Hepatocyte (in vitro differentiated cells): ENCODE measurements around the gene OR2S2.

Source experiments
- EZH2phosphoT487 ChIP-seq: fragments of 200-600 bp; sonication (generic); IDR thresholded peaks from one replicate; pipeline ENCODE4 v1.6.1; 2018; ENCODE audit warnings: antibody characterized with exemption, mild to moderate bottlenecking, low read depth, moderate library complexity; ENCODE audit not compliant: unreplicated experiment, severe bottlenecking
- TF ChIP-seq, protein P1 (sequence below): fragments of 200-600 bp; sonication (generic); IDR thresholded peaks from 2 replicates; pipeline ENCODE4 v1.5.1; 2016; ENCODE audit warnings: antibody characterized with exemption, mild to moderate bottlenecking; ENCODE audit not compliant: poor library complexity

DNA sequence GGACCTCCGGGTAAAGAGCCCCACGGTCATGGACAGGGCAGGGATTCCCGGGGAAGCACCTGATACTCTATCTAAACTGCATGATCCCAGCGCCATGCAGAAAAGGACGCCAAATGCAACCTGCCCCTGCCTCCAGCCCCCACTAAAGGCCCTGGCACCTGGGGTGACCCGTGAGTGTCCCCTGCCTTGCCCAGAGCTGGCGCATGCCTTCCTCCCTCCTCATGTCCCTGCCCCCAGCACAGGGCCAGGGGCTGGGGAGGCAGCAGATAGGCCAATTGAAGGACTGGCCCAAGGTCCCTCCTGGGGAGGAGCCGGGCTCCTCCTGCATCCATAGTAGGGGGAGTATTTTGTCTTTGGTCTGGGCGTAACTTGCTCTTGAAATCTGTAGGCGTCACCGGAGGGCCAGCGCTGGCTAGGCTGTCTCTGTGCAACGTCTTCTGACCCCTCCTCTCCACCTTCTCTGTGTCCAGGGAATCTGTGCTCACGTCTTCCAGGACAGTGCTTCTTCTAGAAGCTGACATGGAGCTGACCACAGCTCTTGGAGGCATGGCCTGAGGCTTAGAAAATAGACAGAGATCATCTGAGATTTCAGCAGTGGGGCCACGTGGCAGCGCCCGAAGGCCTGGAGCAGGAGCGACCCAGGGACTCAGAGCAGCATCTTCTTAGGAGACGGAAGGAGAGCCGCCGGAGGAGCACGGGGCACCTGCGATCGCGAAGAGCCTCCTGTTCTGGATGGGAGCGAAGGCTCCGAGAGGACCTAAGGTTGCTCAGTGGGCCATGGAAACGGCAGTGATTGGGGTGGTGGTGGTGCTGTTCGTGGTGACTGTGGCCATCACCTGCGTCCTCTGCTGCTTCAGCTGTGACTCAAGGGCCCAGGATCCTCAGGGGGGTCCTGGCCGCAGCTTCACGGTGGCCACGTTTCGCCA is 48.0 kb downstream of the OR2S2 start:
- TF ChIP-seq, protein P1, sequence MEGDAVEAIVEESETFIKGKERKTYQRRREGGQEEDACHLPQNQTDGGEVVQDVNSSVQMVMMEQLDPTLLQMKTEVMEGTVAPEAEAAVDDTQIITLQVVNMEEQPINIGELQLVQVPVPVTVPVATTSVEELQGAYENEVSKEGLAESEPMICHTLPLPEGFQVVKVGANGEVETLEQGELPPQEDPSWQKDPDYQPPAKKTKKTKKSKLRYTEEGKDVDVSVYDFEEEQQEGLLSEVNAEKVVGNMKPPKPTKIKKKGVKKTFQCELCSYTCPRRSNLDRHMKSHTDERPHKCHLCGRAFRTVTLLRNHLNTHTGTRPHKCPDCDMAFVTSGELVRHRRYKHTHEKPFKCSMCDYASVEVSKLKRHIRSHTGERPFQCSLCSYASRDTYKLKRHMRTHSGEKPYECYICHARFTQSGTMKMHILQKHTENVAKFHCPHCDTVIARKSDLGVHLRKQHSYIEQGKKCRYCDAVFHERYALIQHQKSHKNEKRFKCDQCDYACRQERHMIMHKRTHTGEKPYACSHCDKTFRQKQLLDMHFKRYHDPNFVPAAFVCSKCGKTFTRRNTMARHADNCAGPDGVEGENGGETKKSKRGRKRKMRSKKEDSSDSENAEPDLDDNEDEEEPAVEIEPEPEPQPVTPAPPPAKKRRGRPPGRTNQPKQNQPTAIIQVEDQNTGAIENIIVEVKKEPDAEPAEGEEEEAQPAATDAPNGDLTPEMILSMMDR, result no peak
- no peak for TF ChIP-seq EZH2phosphoT487
